ENCODE results near the gene MIDN.
"Not testable (repeated sequence)": the region's sequence is repeated elsewhere in the genome, so short reads cannot be mapped to it uniquely, and the experiment has no call there.

Gene MIDN

GRCh38 chr19:1296575-1297271, 48.3 kb downstream of the MIDN start:
- DNase-seq = no peak

- no peak for DNase-seq
These were observed 49.9 kb downstream of the MIDN start for GRCh38 chr19:1298235-1298634.

- DNase-seq = no peak
These were observed 51.4 kb downstream of the MIDN start for GRCh38 chr19:1299801-1300200.

GRCh38 chr19:1300744-1301490, 52.5 kb downstream of the MIDN start:
- no peak for DNase-seq

GRCh38 chr19:1302533-1303239, 54.3 kb downstream of the MIDN start:
- no peak for DNase-seq

GRCh38 chr19:1304197-1304924, 56.0 kb downstream of the MIDN start:
- DNase-seq = no peak

GRCh38 chr19:1305354-1305753, 57.0 kb downstream of the MIDN start:
- not testable (repeated sequence) for DNase-seq

GRCh38 chr19:1307320-1307719, 58.9 kb downstream of the MIDN start:
- no peak for DNase-seq

GRCh38 chr19:1307755-1308303, 59.4 kb downstream of the MIDN start:
- DNase-seq = no peak

- DNase-seq = no peak
These were observed 60.3 kb downstream of the MIDN start for GRCh38 chr19:1308718-1309117.

Data from stimulated activated CD8-positive, alpha-beta memory T cell treated with anti-CD3 and anti-CD28 coated beads, Interleukin-4, amount 100 ng/mL, for 48 hours (primary cell).